HG02798 (cell line): ENCODE measurements around the gene NEFH.
"Not testable (repeated sequence)": the region's sequence is repeated elsewhere in the genome, so short reads cannot be mapped to it uniquely, and the experiment has no call there.

Experiments used
- ATAC-seq: cut with Tn5 transposase; IDR thresholded peaks from one replicate; pipeline ENCODE4 v1.9.1; 2021; ENCODE audit warnings: mild to moderate bottlenecking; ENCODE audit not compliant: unreplicated experiment, poor library complexity

NEFH gene

GRCh38 chr22:29479417-29480261, at the start of gene NEFH:
NEFH (plus strand) TSS chr22:29480218; CDS start chr22:29480263, 45 bp downstream.
- no peak for ATAC-seq

GRCh38 chr22:29431986-29432385, 48.0 kb upstream of the NEFH start:
- ATAC-seq, result no peak

GRCh38 chr22:29433856-29434255, 46.2 kb upstream of the NEFH start:
- no peak for ATAC-seq

- ATAC-seq, result no peak
Measured at GRCh38 chr22:29434288-29434687, 45.7 kb upstream of the NEFH start.

- ATAC-seq, result no peak
Measured at GRCh38 chr22:29435236-29436136, 44.5 kb upstream of the NEFH start.

- ATAC-seq, result not testable (repeated sequence)
Measured at GRCh38 chr22:29438283-29438682, 41.7 kb upstream of the NEFH start, which contains the start of gene RFPL1. RFPL1 (plus strand) TSS chr22:29438583.

GRCh38 chr22:29442976-29443375, 37.0 kb upstream of the NEFH start:
- no peak for ATAC-seq

GRCh38 chr22:29443452-29443851, 36.6 kb upstream of the NEFH start:
- ATAC-seq, result no peak

GRCh38 chr22:29443861-29444792, 35.9 kb upstream of the NEFH start:
- no peak for ATAC-seq

- ATAC-seq, result no peak
Measured at GRCh38 chr22:29445508-29445907, 34.5 kb upstream of the NEFH start.

- ATAC-seq, result no peak
Measured at GRCh38 chr22:29447906-29448305, 32.1 kb upstream of the NEFH start.

GRCh38 chr22:29449296-29449875, 30.6 kb upstream of the NEFH start:
- ATAC-seq, result no peak

- ATAC-seq, result no peak
Measured at GRCh38 chr22:29450222-29450621, 29.8 kb upstream of the NEFH start.

GRCh38 chr22:29451863-29452262, 28.2 kb upstream of the NEFH start:
- ATAC-seq, result no peak

GRCh38 chr22:29454276-29454675, 25.7 kb upstream of the NEFH start:
- ATAC-seq, result no peak

GRCh38 chr22:29456211-29456671, 23.8 kb upstream of the NEFH start:
- no peak for ATAC-seq

- peak; percentile 42 for ATAC-seq
Measured at GRCh38 chr22:29457730-29458129, 22.3 kb upstream of the NEFH start.

- ATAC-seq, result no peak
Measured at GRCh38 chr22:29458551-29458950, 21.5 kb upstream of the NEFH start.

- ATAC-seq, result no peak
Measured at GRCh38 chr22:29459773-29460172, 20.2 kb upstream of the NEFH start.

- no peak for ATAC-seq
Measured at GRCh38 chr22:29461263-29461662, 18.8 kb upstream of the NEFH start.
